HG03575 (cell line): ENCODE results near the gene C19orf44.
"Not testable (repeated sequence)": the region's sequence is repeated elsewhere in the genome, so short reads cannot be mapped to it uniquely, and the experiment has no call there.

ENCODE experiments used
- ATAC-seq: cut with Tn5 transposase; IDR thresholded peaks from one replicate; pipeline ENCODE4 v1.9.1; 2021; ENCODE audit not compliant: unreplicated experiment, insufficient number of reproducible peaks, low FRiP score; ENCODE audit errors: extremely low read depth

Gene C19orf44

DNA sequence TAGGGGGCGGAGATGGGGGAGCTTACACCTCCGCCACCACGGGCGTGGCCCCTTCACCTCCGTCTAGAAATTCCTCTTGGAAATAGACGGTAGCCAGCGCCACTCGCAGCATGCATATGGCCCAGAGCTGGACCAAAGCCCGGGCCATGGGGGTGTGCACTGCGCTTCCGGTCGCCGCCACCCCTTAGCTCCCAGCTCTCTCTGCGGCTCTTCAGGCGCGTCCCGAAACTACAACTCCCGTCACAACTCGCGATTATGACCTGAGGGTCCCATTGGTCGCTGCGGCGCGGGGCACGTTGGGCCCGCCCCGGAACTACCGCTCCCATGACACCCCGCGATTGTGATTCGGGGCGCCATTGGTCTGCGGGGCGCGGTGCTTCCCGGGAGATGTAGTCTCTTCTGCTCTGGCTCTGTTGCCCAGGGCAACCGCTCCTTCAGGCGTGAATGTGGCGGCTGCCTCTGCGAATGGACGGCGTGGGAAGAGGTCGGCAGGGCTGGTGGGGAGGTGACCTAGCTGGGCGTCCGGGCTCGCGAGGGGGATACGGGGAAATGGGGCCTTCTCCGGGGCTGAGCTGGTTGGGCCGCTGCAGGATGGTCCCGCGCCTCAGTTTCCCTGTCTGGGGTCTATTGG is at the start of gene C19orf44, which contains the start of gene CALR3:
Gene C19orf44 (plus strand): TSS at position 413 of the 631 bp plus-strand sequence. CDS start 4,399 bp downstream, outside the sequence.
Gene CALR3 (minus strand): TSS at position 186 of the 631 bp plus-strand sequence. CDS start 38 bp downstream, at position 148.
- ATAC-seq = peak; percentile 71

DNA sequence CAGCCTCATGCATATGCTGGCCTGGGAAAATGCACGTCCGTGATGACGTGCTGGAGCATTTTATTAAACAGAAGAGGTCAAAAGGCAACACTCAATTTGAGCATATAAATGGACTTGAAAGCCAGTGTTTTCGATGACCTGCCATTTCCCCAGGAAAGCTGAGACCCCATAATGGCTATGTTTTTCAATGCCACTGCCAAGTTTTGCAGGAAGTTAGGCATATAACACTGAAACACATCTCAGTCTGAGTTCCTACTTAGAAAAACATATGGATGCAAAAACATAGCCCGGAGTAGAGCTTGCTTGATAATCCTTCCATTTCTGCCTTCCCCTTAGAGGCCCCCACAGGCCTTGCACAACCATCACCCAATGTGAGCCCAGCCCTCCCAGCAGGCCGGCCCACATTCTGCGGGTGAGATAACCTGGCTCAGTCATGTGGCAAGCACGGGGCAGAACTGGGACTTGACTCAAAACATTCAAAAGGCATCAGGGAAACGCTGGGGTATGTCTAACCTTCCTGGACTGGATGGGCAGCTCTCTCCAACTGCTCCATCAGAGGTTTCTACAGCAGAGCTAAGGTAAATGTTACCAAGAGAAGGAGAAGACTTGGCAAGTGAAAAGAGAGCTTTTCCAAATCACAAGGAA is 49.3 kb upstream of the C19orf44 start:
- ATAC-seq = no peak

DNA sequence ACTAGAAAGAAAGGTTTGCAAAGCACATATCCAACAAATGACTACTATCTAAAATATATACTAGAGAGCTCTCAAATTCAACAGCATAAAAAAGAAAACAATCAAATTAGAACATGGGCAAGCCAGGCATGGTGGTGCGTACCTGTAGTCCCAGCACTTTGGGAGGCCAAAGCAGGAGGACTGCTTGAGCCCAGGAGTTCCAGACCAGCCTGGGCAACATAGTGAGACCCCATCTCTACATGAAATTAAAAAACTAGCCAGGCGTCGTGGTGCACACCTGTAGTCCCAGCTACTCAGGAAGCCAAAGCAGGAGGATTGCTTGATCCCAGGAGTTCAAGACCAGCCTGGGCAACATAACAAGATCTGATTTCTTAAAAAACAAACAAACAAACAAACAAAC is 47.3 kb upstream of the C19orf44 start:
- not testable (repeated sequence) for ATAC-seq

DNA sequence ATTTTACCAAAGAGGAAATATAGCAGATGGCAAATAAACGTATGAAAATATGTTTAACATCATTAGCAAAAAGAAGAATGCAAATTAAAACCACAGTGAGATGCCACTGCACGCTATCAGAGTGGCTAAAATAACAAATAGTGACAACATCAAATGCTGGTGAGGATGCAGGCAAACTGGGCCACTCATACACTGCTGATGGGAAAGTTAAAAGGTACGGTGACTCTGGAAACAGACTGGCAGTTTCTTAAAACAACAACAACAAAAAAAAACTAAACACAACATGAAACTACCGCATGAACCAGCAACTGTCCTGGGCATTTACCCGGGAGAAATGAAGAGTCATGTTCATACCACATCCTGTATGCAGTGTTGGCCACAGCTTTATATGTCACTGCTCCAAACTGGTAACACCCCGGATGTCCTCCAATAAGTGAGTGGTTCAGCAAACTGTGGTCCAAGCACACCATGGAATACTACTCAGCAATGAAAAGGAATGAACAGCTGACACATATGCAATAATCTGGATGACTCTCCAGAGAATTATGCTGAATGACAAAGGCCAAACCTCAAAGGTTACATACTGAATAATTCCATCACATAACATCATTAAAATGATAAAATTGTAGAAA is 46.7 kb upstream of the C19orf44 start:
- no peak for ATAC-seq

DNA sequence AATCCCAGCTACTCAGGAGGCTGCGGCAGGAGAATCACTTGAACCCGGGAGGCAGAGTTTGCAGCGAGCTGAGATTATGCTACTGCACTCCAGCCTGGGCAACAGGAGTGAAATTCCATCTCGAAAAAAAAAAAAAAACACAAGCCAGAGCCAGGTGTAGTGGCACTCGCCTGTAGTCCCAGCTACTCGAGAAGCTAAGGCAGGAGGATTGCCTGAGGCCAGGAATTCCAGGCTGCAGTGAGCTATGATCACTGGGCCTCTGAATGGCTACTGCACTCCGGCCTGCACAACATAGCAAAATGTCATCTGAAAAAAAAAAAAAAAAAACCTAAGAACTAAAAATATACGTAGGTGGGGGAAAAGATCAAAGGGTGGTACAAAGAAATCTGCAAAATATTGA is 43.9 kb upstream of the C19orf44 start:
- ATAC-seq = no peak

DNA sequence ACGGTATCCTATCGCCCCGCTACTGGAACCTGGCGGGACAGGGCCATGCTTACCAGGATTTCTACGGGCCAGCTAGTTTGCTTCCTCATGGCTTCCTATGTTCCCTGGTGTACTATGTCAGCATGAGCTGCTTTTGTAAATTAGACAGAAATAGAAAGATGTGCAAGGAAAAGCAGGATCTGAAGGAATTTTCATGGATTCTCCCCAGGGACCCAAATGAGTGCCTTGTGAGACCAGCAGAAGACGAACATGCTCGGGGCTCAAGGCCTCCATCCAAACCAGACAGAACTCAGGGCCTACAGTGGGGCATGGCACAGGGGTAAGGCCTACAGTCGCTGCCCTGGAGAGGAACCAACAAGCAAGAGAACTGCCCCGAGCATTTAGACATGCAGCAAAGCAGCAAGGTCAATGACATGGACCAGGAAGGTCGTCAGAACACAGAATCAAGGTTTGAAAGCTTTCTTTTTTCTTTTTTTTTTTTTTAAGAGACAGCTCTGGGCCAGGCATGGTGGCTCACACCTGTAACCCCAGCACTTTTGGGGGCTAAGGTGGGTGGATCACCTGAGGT is 41.8 kb upstream of the C19orf44 start:
- ATAC-seq = no peak

DNA sequence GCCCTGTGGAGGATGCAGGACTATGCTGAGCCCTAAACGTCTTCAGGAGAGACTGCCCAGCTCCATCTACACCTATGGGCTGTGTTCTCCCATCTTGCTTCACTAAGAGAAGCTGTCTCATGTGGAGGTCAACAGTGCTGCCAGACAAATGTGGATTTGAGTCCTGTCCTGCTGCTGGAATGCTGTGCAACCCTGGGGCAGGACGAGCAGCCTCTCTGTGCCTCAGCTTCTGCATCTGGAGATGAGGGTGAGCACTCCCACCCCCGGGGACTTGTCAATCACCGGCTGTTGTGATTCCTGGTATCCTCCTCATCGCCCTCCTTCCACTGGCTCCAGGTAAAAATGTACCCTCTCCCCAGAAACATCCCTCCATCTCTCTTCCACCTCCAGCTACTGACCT is 40.7 kb upstream of the C19orf44 start:
- ATAC-seq = no peak

DNA sequence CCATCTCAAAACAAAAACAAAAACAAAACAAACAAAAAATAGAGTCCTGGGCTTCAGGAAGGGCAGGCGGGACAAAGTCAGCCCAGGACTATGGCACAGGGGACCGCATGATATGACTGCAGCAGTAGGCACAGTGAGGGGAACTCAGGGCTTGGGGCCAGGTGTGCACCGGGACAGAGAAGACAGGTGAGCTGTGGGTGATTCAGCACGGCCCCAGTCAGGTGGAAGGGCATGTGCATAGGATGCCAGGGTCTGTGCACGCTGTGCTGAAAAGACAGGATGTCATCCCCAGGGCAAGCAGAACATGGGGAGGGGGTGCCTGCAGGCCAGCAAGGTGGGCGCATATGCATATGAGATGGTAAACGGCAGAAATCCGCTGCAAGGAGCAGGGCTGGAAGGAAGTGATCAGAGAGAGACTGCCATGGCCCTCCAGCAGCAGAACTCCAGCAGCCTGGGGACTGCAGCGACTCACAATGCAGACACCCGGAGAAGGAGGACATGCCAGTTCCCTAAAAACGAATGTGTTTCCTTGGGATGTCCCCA is 39.5 kb upstream of the C19orf44 start:
- ATAC-seq = no peak

DNA sequence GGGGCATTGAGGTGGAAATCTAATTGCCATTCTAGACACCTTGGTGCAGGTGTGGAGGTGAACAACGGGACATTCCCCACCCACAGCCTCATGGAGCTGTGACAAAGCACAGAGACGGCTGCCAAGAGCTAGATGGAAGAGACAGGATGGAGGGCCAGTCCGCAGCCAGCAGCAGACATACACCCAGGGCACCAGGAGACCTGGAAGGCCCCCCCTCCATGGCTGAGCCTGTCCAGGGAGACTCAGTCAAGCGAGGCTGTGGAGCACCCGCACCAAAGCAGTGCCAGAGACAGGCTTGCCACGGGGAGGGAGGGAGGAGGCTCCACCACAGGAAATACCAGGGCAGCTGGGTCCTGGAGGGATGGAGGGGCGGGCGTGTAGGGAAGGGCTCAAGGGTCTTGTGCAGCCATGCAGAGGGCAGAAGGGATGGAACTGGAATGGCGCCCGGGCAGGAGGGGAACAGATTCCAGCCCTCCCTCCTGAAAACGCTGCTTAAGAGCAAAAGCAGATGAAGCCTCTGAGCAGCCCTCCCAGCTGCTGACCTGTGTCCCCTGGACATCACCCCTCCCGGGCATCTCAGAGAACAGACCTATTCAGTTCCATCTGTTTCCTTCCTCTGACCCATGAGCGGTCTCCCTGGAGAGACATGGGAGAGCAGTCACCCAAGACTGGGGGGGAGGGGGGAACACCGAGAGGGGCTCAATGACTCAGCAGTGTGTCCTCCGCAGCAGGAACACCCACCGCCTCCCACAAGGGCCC is 38.8 kb upstream of the C19orf44 start:
- ATAC-seq = no peak

DNA sequence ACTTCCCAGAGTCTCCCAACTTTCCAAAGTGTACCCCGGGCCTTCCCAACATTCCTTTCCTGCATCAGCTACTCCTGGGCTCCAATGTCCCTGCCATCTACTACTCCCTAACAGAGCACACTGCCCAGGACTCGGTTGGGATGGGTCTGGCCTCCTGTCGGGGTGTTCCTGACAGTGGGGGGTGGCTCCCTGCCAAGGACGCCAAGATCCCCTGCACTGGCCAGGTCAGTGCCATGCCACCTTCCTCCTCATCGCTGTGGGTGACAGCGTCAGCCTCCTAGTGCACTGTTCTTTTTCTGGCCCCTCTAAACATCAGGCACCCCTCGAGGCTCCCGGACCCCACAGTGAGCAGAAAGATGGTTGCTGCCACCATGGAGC is 38.3 kb upstream of the C19orf44 start:
- ATAC-seq = no peak

DNA sequence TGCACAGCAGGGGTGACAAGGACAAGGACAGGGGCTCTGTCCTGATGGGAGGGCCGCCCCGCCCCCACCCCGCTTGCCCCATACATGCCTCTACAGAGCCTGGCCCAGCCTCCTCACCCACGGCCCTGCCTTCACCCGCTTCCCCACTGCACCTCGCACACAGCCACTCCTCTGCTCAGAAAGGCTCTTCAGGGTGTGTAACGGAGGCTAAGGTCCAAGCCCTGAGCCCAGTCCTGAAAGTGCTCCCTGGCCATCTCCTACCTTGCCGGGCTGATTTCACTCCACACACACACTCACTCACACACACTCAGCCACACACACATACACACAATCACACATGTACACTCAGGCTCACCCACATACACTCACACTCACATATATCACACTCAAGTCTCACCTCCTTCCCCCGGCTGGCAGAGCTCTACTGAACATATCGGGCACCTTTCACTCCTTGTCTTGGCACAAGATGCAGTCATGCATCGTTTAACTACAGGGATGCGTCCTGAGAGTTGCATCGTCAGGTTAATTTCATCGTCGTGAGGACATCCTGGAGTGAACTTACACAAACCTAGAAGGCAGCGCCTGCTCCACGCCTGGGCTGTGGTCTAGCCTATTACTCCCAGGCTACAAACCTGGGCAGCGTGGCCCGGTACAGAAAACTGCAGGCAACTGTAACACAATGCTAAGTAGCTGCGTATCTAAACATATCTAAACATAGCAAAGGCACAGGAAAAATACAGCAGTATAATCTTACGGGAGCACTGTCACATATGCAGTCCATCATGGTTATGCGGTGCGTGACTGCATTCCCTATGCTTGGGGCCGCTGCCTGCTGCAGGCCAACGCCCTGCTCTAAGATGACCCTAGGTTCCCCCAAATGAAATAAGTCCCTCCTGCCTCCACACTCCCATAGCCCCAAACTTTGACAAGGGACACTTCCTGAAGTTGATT is 37.5 kb upstream of the C19orf44 start:
- ATAC-seq = no peak

DNA sequence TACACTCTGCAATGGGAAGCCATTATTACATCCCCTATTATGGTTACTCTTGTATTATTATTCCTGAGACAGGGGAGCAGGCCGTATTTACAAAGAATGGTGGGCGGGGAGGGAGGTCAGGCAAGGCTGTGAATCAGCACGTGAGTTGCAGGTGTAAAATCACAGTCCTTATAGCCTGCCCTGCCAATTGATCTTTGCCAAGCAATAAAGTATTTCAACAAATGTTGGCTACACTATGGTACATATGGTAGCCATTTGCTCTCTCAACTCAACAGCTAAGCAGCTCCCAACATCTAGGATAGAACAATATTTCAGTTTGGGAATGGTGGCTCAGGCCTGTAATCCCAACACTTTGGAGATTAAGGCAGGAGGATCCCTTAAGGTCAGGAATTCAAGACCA is 36.5 kb upstream of the C19orf44 start:
- ATAC-seq = no peak

DNA sequence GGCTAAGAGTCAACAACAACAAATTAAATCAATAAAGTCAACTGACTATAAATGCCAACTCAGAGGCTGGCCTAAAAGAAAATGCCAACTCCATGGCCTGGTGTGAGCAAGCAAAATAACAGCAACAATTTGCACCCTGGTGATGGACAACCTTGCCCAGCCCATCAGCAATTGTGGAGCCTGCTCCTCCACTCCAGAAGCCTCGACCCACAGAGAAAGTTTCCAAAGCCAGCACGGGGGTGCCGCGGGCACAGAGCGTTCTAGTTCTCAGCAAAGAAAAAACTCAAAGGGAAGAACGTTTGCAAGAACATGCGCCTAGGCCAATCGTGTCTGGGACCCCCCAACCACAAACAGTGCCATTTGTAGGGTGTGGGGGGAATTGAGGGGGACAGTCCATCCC is 35.7 kb upstream of the C19orf44 start:
- ATAC-seq = no peak

DNA sequence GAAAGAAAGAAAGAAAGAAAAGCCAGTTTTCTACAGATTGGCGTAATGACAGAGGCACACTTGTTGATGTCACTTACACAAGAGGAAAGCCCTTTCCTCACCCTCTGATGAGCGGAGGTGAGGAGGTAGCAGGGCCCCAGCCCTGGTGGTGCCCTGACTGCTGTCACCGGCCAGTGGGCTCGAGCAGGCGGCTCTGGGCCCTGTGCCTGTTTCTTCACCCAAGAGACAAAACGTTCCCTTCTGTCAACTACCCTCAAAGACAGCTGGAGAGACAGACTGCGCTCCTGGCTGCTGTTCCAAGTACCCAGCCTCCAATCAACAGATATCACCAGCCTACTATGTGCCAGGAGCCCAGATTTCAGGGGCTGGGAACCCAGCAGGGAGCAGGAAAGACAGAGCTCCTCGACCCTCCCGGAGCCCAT is 34.6 kb upstream of the C19orf44 start:
- ATAC-seq = no peak

DNA sequence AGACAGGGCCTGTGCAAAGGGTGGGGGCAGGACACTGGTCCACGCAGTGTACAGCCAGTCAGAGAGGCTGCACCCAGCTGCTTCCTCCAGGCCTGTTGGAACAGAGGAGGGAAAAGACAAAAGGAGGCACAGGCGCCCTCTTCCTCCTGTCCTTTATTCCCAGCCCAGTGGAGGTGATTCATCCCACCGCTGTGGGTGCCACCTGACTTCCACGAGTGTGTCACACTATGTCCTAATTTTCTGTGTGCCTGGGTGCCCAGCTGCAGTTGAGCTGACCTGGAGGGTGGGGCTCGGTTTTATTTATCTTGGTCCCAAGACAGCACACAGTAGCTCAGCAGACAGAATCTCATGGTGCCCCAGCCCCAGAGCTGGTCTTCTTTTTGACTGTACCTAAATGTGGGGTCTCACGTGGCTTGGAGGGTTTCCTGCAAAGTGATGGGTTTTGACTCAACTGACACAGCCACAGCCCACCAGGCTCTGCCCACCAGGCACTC is 33.4 kb upstream of the C19orf44 start:
- ATAC-seq = no peak

DNA sequence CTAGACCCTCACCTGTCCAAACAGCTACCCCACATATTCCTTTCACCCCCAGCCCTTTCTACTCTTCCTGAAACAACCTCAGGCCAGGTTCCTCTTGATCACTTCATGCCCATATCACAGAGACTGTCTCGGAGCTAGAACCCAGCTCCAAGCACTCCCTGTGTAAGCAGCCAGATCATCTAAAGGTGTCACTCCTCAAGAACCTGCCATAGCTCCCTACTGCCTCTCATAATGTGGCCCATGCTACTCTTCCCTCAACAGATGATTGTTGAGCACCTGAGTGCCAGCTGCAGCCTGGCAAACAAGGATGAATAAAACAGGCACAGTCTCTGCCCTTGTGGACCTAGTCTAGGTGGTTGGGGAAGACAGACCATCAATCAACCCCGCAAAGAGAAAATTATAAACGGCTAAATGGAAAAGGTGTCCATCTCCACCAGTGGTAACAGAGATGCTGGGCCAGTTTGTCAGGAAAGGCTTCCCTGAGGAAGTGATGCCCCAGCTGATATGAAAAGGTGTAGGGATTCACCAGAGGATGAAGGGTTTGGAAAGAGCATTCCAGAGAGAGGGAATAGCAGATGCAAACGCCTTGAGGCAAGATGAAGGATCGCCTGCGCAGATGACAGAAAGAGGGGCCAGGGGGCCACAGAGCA is 32.7 kb upstream of the C19orf44 start:
- no peak for ATAC-seq

DNA sequence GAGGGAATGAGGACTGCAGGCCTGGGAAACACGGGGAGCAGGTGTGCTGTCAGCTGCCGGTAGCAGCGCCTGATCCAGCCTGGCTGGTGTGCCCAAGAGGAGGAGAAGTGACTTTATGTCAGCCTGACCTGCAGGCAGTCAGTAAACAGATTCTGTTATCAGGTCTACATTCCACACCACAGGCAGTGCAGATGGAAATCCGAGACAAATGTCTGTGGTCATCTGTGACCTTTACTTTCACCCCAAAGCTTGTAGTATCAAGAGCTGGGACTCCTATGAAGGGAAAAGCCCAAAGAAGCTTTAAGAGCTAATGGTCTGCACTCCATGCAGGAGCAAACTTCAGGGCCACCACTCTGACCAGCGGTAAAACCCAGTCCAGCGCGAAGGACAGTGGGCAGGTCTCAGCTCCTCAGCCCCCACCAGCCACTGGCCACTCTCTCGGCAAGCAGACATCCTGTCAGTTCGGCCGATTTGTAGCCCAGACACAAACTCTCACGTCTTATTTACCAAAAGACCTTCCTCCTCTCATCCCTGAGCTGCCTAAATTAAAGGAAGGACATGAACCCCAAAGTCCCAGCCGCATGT is 32.1 kb upstream of the C19orf44 start:
- no peak for ATAC-seq
